Smooth muscle cell (in vitro differentiated cells): ENCODE results near the gene TPI1. TPM values are rescaled to one million over a fixed set of nuclear protein-coding genes. Genes with fewer than 3 reads are reported as not detected.

Source experiments
- DNase-seq: peaks from one replicate; lab custom pipeline; 2025; ENCODE audit not compliant: unreplicated experiment; lab: John Stamatoyannopoulos, UW
- H2AFZ ChIP-seq: fragments of 200-600 bp; sonication (generic); 2 replicates; pipeline ENCODE4 v1.6.0; 2016; ENCODE audit warnings: antibody characterized with exemption, low read depth, mild to moderate bottlenecking
- H3F3A ChIP-seq: fragments of 200-600 bp; sonication (generic); 2 replicates; pipeline ENCODE4 v1.6.0; 2017; ENCODE audit warnings: antibody characterized with exemption, low read depth
- H3K27ac ChIP-seq: fragments of 200-600 bp; sonication (generic); 2 replicates; pipeline ENCODE4 v1.5.1; 2016; ENCODE audit warnings: low read depth, mild to moderate bottlenecking
- H3K27me3 ChIP-seq: fragments of 200-600 bp; sonication (generic); 2 replicates; pipeline ENCODE4 v1.6.1; 2016; ENCODE audit warnings: low read depth, mild to moderate bottlenecking
- H3K36me3 ChIP-seq: fragments of 200-600 bp; sonication (generic); 2 replicates; pipeline ENCODE4 v1.5.1; 2016; ENCODE audit warnings: low read depth
- H3K4me1 ChIP-seq: fragments of 200-600 bp; sonication (generic); 2 replicates; pipeline ENCODE4 v1.5.1; 2016; ENCODE audit warnings: low read depth
- H3K4me2 ChIP-seq: fragments of 200-600 bp; sonication (generic); 2 replicates; pipeline ENCODE4 v1.6.0; 2016; ENCODE audit warnings: mild to moderate bottlenecking
- H3K4me3 ChIP-seq: fragments of 200-600 bp; sonication (generic); 2 replicates; pipeline ENCODE4 v1.5.1; 2016; ENCODE audit warnings: mild to moderate bottlenecking
- H3K79me2 ChIP-seq: fragments of 200-600 bp; sonication (generic); 2 replicates; pipeline ENCODE4 v1.6.0; 2016; ENCODE audit warnings: low read depth, mild to moderate bottlenecking
- H3K9ac ChIP-seq: fragments of 200-600 bp; sonication (generic); 2 replicates; pipeline ENCODE4 v1.6.0; 2016; ENCODE audit warnings: low read depth
- H3K9me3 ChIP-seq: fragments of 200-600 bp; sonication (generic); replicated peaks from 2 replicates; pipeline ENCODE4 v1.5.1; 2016; ENCODE audit warnings: low read depth
- H4K20me1 ChIP-seq: fragments of 200-600 bp; sonication (generic); 2 replicates; pipeline ENCODE4 v1.6.0; 2016; ENCODE audit warnings: low read depth
- CTCF ChIP-seq: fragments of 200-600 bp; sonication (generic); IDR thresholded peaks from 2 replicates; pipeline ENCODE4 v1.5.1; 2017; ENCODE audit warnings: borderline replicate concordance, mild to moderate bottlenecking, antibody characterized with exemption; ENCODE audit not compliant: insufficient read depth, poor library complexity, severe bottlenecking
- WGBS: methylation state at CpG from one replicate; pipeline ENCODE4 v1.1.7; 2016; ENCODE audit warnings: low lambda C conversion rate; 5-methylcytosine and 5-hydroxymethylcytosine counted together
- polyA plus RNA-seq: library from polyadenylated mRNA; unstranded; fragments of >200 nt; fragmentation: Nextera tagmentation; extraction: Ambion mirVana; gene quantifications from 2 replicates; pipeline ENCODE4 v1.2.1, GENCODE V29; 2016
- total RNA-seq: library from RNA; depleted of rRNA; stranded (reverse); fragments of >200 nt; gene quantifications from 2 replicates; pipeline ENCODE4 v1.2.3, GENCODE V29; 2014

The TPI1 gene
- total and polyA plus RNA-seq, 2 experiments from 2014 or later: 1,199 to 2,097 TPM

GRCh38 chr12:6827982-6828780 lies 39.1 kb upstream of the TPI1 start, which contains the start of gene P3H3:
Gene P3H3 (plus strand): TSS chr12:6828407. CDS start chr12:6828441, 34 bp downstream.
- no peak for DNase-seq
- Histone ChIP-seq H3K9me3 (no peaks in the 10 kb centered on the region), H3K4me2 (peak within 1 kb of the TSS; percentile 97), H3K27ac (peak within 1 kb of the TSS; percentile 70), H2AFZ (peak within 1 kb of the TSS; percentile 76), H3K4me1 (peaks cover 14% of the 10 kb centered on the region), H3K9ac (peak within 1 kb of the TSS; percentile 91), H3K36me3 (no peaks in the 10 kb centered on the region), H3K79me2 (peaks cover 10% of the 10 kb centered on the region), H4K20me1 (peaks cover 10% of the 10 kb centered on the region), H3F3A (no peaks in the 10 kb centered on the region), H3K4me3 (peak within 1 kb of the TSS; percentile 90), H3K27me3 (no peaks in the 10 kb centered on the region)
- WGBS: 3% methylated on average over 36 of the region's 60 CpGs
- TF ChIP-seq CTCF: peak; percentile 2

- H3F3A ChIP-seq: no peaks in the 10 kb centered on the region
- H3K27ac ChIP-seq: peak overlapping the region; percentile 70
- TF ChIP-seq CTCF: no peak
- peaks cover 11% of the 10 kb centered on the region for H3K4me1 ChIP-seq
- H3K9me3 ChIP-seq: no peaks in the 10 kb centered on the region
- H3K36me3 ChIP-seq: no peaks in the 10 kb centered on the region
- peak overlapping the region; percentile 97 for H3K4me2 ChIP-seq
- peak overlapping the region; percentile 90 for H3K4me3 ChIP-seq
- WGBS: under 1% methylated on average over 39 of the region's 71 CpGs
- no peak for DNase-seq
- peak overlapping the region; percentile 91 for H3K9ac ChIP-seq
- H4K20me1 ChIP-seq: peaks cover 13% of the 10 kb centered on the region
- no peaks in the 10 kb centered on the region for H3K27me3 ChIP-seq
- H3K79me2 ChIP-seq: peaks cover 10% of the 10 kb centered on the region
- H2AFZ ChIP-seq: peak overlapping the region; percentile 76
Observed at GRCh38 chr12:6828781-6829535, 38.4 kb upstream of the TPI1 start.

GRCh38 chr12:6829536-6830220 lies 37.7 kb upstream of the TPI1 start:
- Histone ChIP-seq H3K79me2 (peaks cover 10% of the 10 kb centered on the region), H2AFZ (peak overlapping the region; percentile 76), H3K9ac (peak overlapping the region; percentile 91), H3K27ac (peak overlapping the region; percentile 70), H3F3A (no peaks in the 10 kb centered on the region), H4K20me1 (peaks cover 13% of the 10 kb centered on the region), H3K4me1 (peaks cover 11% of the 10 kb centered on the region), H3K4me3 (peak overlapping the region; percentile 90), H3K9me3 (no peaks in the 10 kb centered on the region), H3K36me3 (no peaks in the 10 kb centered on the region), H3K4me2 (peak overlapping the region; percentile 97), H3K27me3 (no peaks in the 10 kb centered on the region)
- DNase-seq: no peak
- TF ChIP-seq CTCF: no peak
- 31% methylated on average over 19 of the region's 19 CpGs for WGBS
